NCI-H2081 (cell line): Measurements from ENCODE around the gene FHIP1B.

Source experiments
- DNase-seq, 2 experiments: peaks; one replicate each; lab custom pipeline; 2025; lab: John Stamatoyannopoulos, UW

Gene FHIP1B

GRCh38 chr11:6238902-6239301 lies 4.5 kb upstream of the FHIP1B start, which contains the start of gene CNGA4:
Gene CNGA4, plus strand, starts transcription at chr11:6239089. Its CDS starts 118 bp downstream, at chr11:6239207.
- DNase-seq, result peak; percentile 49 to 65

- peak; percentile 71 to 87 for DNase-seq
Observed at GRCh38 chr11:6237761-6238302, 3.4 kb upstream of the FHIP1B start.

GRCh38 chr11:6237266-6237665 lies 2.8 kb upstream of the FHIP1B start:
- DNase-seq, result no peak

- peak; percentile 6 to 29 for DNase-seq
Observed at GRCh38 chr11:6233984-6234386, 451 bp downstream of the FHIP1B start.

- no peak for DNase-seq
Observed at GRCh38 chr11:6232899-6233298, 1.5 kb downstream of the FHIP1B start.

- no peak for DNase-seq
Observed at GRCh38 chr11:6229911-6230310, 4.5 kb downstream of the FHIP1B start.

GRCh38 chr11:6228520-6228919 lies 5.9 kb downstream of the FHIP1B start:
- DNase-seq, result no peak

GRCh38 chr11:6225896-6226295 lies 8.5 kb downstream of the FHIP1B start:
- no peak for DNase-seq

- DNase-seq, result no peak
Observed at GRCh38 chr11:6225024-6225423, 9.4 kb downstream of the FHIP1B start.

GRCh38 chr11:6224421-6224820 lies 10.0 kb downstream of the FHIP1B start:
- no peak for DNase-seq

GRCh38 chr11:6223854-6224253 lies 10.6 kb downstream of the FHIP1B start:
- no peak for DNase-seq

GRCh38 chr11:6219359-6219758 lies 15.1 kb downstream of the FHIP1B start:
- DNase-seq, result no peak

GRCh38 chr11:6217722-6218121 lies 16.7 kb downstream of the FHIP1B start:
- DNase-seq, result no peak

- no peak for DNase-seq
Observed at GRCh38 chr11:6216501-6216900, 17.9 kb downstream of the FHIP1B start.

- no peak for DNase-seq
Observed at GRCh38 chr11:6214530-6214929, 19.9 kb downstream of the FHIP1B start.

GRCh38 chr11:6210274-6210955 lies 24.0 kb downstream of the FHIP1B start:
- no peak for DNase-seq

GRCh38 chr11:6209801-6210200 lies 24.6 kb downstream of the FHIP1B start:
- no peak for DNase-seq

- no peak for DNase-seq
Observed at GRCh38 chr11:6206456-6207180, 27.8 kb downstream of the FHIP1B start.

GRCh38 chr11:6205366-6205765 lies 29.1 kb downstream of the FHIP1B start, which contains the start of gene C11orf42:
Gene C11orf42, plus strand, starts transcription at chr11:6205557. Its CDS starts 59 bp downstream, at chr11:6205616.
- DNase-seq, result no peak

GRCh38 chr11:6204706-6205105 lies 29.7 kb downstream of the FHIP1B start:
- no peak for DNase-seq

- DNase-seq, result no peak
Observed at GRCh38 chr11:6203327-6203726, 31.1 kb downstream of the FHIP1B start.

- no peak for DNase-seq
Observed at GRCh38 chr11:6202041-6202440, 32.4 kb downstream of the FHIP1B start.

- no peak for DNase-seq
Observed at GRCh38 chr11:6201481-6201880, 33.0 kb downstream of the FHIP1B start.
